ENCODE results near the gene ARL9. TPM values are rescaled to one million over a fixed set of nuclear protein-coding genes. Genes with fewer than 3 reads are reported as not detected.

The ARL9 gene
- total RNA-seq, 1 donor from 2014 or later: not detected

- no peak overlapping the region for H3K4me3 ChIP-seq (ENCODE audit: low read length in 3 of 3)
- no peaks in the 10 kb centered on the region for H3K9me3 ChIP-seq (ENCODE audit: control insufficient read depth in 3 of 3, low read length in 3 of 3)
- H3K9ac ChIP-seq (ENCODE audit: low read depth in 1 of 3, low read length in 3 of 3): no peak overlapping the region
- H3K36me3 ChIP-seq (ENCODE audit: control insufficient read depth in 3 of 3, insufficient read depth in 3 of 3, low read length in 3 of 3): no peaks in the 10 kb centered on the region
- no peaks in the 10 kb centered on the region for H3K27me3 ChIP-seq (ENCODE audit: control insufficient read depth in 3 of 3, insufficient read depth in 3 of 3, low read length in 3 of 3)
- no peaks in the 10 kb centered on the region for H3K4me1 ChIP-seq (ENCODE audit: control insufficient read depth in 3 of 3, insufficient read depth in 3 of 3, low read length in 3 of 3)
- H3K27ac ChIP-seq (ENCODE audit: low read depth, low read length): no peak overlapping the region
Observed at GRCh38 chr4:56570041-56570440, 64.5 kb downstream of the ARL9 start.

Other genes with a start within 250 kb of the ARL9 start
- gene AASDH, start 118.3 kb upstream of the ARL9 start, total RNA-seq: 20.4 TPM
- 9.4 TPM for gene PPAT, start 70.2 kb upstream of the ARL9 start, total RNA-seq
- 7.8 TPM for gene PAICS, start 69.5 kb upstream of the ARL9 start, total RNA-seq
- gene SRP72, start 38.2 kb upstream of the ARL9 start, total RNA-seq: 36.0 TPM
- gene HOPX, start 175.5 kb downstream of the ARL9 start, total RNA-seq: 15.7 TPM

Measured in skeletal muscle tissue (tissue), 4 donors.